SK-N-SH treated with all-trans-retinoic acid at 6 μM for 48 hours (cell line): ENCODE results near the gene LRCOL1.

Experiments
- ATAC-seq: fragments of 200-7000 bp; cut with Tn5 transposase; 3 replicates; pipeline ENCODE4 v1.9.1; 2020; ENCODE audit warnings: mild to moderate bottlenecking, moderate library complexity
- BACH2 ChIP-seq: fragments of 250-450 bp; sonication (Bioruptor Pico); IDR thresholded peaks from 2 replicates; pipeline ENCODE4 v1.9.0; 2021; ENCODE audit warnings: mild to moderate bottlenecking, borderline replicate concordance
- ESRRG ChIP-seq: fragments of 250-450 bp; sonication (Bioruptor Pico); IDR thresholded peaks from 2 replicates; pipeline ENCODE4 v1.6.1; 2021; ENCODE audit warnings: mild to moderate bottlenecking
- ISL1 ChIP-seq: fragments of 250-450 bp; sonication (Bioruptor Pico); IDR thresholded peaks from 2 replicates; pipeline ENCODE4 v2.1.2; 2022; ENCODE audit warnings: mild to moderate bottlenecking, moderate library complexity
- OSR1 ChIP-seq: fragments of 250-450 bp; sonication (Bioruptor Pico); IDR thresholded peaks from 2 replicates; pipeline ENCODE4 v1.8.0; 2022; ENCODE audit warnings: moderate library complexity, mild to moderate bottlenecking, inconsistent platforms
- RARB ChIP-seq: fragments of 250-450 bp; sonication (Bioruptor Pico); IDR thresholded peaks from 2 replicates; pipeline ENCODE4 v1.8.0; 2021; ENCODE audit warnings: mild to moderate bottlenecking, moderate library complexity
- SNAI2 ChIP-seq: fragments of 250-450 bp; sonication (Bioruptor Pico); IDR thresholded peaks from 2 replicates; pipeline ENCODE4 v1.5.0; 2020; ENCODE audit warnings: mild to moderate bottlenecking, moderate library complexity
- TCF4 ChIP-seq: fragments of 250-450 bp; sonication (Bioruptor Pico); IDR thresholded peaks from 2 replicates; pipeline ENCODE4 v1.8.0; 2021; ENCODE audit warnings: mild to moderate bottlenecking, moderate library complexity, borderline replicate concordance
- TOX ChIP-seq: fragments of 250-450 bp; sonication (Bioruptor Pico); IDR thresholded peaks from 2 replicates; pipeline ENCODE4 v1.8.0; 2021; ENCODE audit warnings: mild to moderate bottlenecking, moderate library complexity, borderline replicate concordance
- ZC3H10 ChIP-seq: fragments of 250-450 bp; sonication (Bioruptor Pico); IDR thresholded peaks from 2 replicates; pipeline ENCODE4 v1.5.1; 2021; ENCODE audit warnings: mild to moderate bottlenecking, moderate library complexity
- ZFP3 ChIP-seq: fragments of 250-450 bp; sonication (Bioruptor Pico); IDR thresholded peaks from 2 replicates; pipeline ENCODE4 v1.5.0; 2020; ENCODE audit warnings: mild to moderate bottlenecking, moderate library complexity
- ZFP30 ChIP-seq: fragments of 450-650 bp; formaldehyde crosslinking; IDR thresholded peaks from 2 replicates; pipeline ENCODE4 v1.5.0; 2022; ENCODE audit warnings: mild to moderate bottlenecking, moderate library complexity
- TF ChIP-seq, protein P1 (sequence below): fragments of 250-450 bp; sonication (Bioruptor Pico); IDR thresholded peaks from 2 replicates; pipeline ENCODE4 v1.5.1; 2021; ENCODE audit warnings: mild to moderate bottlenecking, moderate library complexity
- TF ChIP-seq, protein P2 (sequence below): fragments of 250-450 bp; sonication (Bioruptor Pico); IDR thresholded peaks from 2 replicates; pipeline ENCODE4 v1.5.1; 2020; ENCODE audit warnings: low read depth, mild to moderate bottlenecking, moderate library complexity
- TF ChIP-seq, protein P3 (sequence below): fragments of 250-450 bp; sonication (Bioruptor Pico); IDR thresholded peaks from 2 replicates; pipeline ENCODE4 v1.5.0; 2020; ENCODE audit warnings: mild to moderate bottlenecking, moderate library complexity
- TF ChIP-seq, protein P4 (sequence below): fragments of 250-450 bp; sonication (Bioruptor Pico); IDR thresholded peaks from 2 replicates; pipeline ENCODE4 v1.8.0; 2020; ENCODE audit warnings: mild to moderate bottlenecking, moderate library complexity, borderline replicate concordance

The LRCOL1 gene

GRCh38 chr12:132649226-132649945 lies 39.0 kb upstream of the LRCOL1 start (continued):
- TF ChIP-seq, protein P1, sequence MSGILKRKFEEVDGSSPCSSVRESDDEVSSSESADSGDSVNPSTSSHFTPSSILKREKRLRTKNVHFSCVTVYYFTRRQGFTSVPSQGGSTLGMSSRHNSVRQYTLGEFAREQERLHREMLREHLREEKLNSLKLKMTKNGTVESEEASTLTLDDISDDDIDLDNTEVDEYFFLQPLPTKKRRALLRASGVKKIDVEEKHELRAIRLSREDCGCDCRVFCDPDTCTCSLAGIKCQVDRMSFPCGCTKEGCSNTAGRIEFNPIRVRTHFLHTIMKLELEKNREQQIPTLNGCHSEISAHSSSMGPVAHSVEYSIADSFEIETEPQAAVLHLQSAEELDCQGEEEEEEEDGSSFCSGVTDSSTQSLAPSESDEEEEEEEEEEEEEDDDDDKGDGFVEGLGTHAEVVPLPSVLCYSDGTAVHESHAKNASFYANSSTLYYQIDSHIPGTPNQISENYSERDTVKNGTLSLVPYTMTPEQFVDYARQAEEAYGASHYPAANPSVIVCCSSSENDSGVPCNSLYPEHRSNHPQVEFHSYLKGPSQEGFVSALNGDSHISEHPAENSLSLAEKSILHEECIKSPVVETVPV, result no peak
- TF ChIP-seq SNAI2 (CRISPR knock-in tag), result no peak

DNA sequence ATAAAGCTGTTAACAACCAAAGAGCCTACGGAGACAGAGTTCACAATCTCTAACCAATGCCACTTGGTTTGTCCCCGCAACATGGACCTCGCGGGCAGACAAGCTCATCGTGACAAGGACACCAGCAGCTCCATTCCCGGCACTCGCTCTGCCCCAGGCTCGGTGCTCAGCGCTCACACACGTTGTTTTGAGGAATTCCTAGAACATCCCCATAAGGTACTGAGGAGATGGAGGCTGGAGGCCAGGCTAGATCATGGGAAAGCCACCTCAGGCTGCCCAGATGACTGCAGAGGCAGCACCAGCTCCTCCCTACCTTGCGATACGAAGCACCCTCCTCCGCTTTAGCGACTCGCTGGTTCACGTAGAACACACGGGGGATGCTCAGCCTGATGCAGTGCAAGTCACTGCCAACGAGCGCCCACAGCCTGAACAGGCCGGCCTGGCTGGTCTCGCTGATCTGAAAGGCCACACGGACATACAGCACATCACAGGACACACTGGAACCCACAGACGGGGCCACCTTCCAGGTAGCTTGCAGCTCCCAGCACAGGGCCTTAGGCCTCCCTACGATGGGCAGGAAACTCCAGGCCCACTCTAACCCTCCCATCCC lies 38.3 kb upstream of the LRCOL1 start:
- ATAC-seq, result no peak; the same call in 2 of the 3 replicates
- TF ChIP-seq, protein P2, sequence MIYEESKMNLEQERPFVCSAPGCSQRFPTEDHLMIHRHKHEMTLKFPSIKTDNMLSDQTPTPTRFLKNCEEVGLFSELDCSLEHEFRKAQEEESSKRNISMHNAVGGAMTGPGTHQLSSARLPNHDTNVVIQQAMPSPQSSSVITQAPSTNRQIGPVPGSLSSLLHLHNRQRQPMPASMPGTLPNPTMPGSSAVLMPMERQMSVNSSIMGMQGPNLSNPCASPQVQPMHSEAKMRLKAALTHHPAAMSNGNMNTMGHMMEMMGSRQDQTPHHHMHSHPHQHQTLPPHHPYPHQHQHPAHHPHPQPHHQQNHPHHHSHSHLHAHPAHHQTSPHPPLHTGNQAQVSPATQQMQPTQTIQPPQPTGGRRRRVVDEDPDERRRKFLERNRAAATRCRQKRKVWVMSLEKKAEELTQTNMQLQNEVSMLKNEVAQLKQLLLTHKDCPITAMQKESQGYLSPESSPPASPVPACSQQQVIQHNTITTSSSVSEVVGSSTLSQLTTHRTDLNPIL (CRISPR knock-in tag), result no peak
- TF ChIP-seq OSR1 (no peak), ZFP30 (CRISPR knock-in tag) (no peak)

- TF ChIP-seq TOX (CRISPR knock-in tag) (no peak), ZFP30 (CRISPR knock-in tag) (no peak)
- TF ChIP-seq, protein P2 (CRISPR knock-in tag), result no peak
These were observed 37.5 kb upstream of the LRCOL1 start for GRCh38 chr12:132647858-132648257.

GRCh38 chr12:132646850-132647249 lies 36.5 kb upstream of the LRCOL1 start:
- ATAC-seq, result no peak
- TF ChIP-seq ISL1 (CRISPR knock-in tag) (no peak), ZFP30 (CRISPR knock-in tag) (no peak), ZFP3 (CRISPR knock-in tag) (no peak), RARB (no peak), ZC3H10 (no peak), SNAI2 (CRISPR knock-in tag) (no peak), ESRRG (no peak)
- TF ChIP-seq, protein P3, sequence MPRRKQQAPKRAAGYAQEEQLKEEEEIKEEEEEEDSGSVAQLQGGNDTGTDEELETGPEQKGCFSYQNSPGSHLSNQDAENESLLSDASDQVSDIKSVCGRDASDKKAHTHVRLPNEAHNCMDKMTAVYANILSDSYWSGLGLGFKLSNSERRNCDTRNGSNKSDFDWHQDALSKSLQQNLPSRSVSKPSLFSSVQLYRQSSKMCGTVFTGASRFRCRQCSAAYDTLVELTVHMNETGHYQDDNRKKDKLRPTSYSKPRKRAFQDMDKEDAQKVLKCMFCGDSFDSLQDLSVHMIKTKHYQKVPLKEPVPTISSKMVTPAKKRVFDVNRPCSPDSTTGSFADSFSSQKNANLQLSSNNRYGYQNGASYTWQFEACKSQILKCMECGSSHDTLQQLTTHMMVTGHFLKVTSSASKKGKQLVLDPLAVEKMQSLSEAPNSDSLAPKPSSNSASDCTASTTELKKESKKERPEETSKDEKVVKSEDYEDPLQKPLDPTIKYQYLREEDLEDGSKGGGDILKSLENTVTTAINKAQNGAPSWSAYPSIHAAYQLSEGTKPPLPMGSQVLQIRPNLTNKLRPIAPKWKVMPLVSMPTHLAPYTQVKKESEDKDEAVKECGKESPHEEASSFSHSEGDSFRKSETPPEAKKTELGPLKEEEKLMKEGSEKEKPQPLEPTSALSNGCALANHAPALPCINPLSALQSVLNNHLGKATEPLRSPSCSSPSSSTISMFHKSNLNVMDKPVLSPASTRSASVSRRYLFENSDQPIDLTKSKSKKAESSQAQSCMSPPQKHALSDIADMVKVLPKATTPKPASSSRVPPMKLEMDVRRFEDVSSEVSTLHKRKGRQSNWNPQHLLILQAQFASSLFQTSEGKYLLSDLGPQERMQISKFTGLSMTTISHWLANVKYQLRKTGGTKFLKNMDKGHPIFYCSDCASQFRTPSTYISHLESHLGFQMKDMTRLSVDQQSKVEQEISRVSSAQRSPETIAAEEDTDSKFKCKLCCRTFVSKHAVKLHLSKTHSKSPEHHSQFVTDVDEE (CRISPR knock-in tag), result no peak
- TF ChIP-seq, protein P1, result no peak

More at GRCh38 chr12:132647858-132648257, 37.5 kb upstream of the LRCOL1 start:
- no peak for ATAC-seq

GRCh38 chr12:132642846-132643835 lies 32.8 kb upstream of the LRCOL1 start:
- TF ChIP-seq BACH2 (CRISPR knock-in tag) (no peak), ZC3H10 (no peak), TCF4 (CRISPR knock-in tag) (no peak)
- TF ChIP-seq, protein P1, result no peak
- TF ChIP-seq, protein P4, sequence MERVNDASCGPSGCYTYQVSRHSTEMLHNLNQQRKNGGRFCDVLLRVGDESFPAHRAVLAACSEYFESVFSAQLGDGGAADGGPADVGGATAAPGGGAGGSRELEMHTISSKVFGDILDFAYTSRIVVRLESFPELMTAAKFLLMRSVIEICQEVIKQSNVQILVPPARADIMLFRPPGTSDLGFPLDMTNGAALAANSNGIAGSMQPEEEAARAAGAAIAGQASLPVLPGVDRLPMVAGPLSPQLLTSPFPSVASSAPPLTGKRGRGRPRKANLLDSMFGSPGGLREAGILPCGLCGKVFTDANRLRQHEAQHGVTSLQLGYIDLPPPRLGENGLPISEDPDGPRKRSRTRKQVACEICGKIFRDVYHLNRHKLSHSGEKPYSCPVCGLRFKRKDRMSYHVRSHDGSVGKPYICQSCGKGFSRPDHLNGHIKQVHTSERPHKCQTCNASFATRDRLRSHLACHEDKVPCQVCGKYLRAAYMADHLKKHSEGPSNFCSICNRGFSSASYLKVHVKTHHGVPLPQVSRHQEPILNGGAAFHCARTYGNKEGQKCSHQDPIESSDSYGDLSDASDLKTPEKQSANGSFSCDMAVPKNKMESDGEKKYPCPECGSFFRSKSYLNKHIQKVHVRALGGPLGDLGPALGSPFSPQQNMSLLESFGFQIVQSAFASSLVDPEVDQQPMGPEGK, result no peak
- ATAC-seq, result no peak
